Astrocyte (in vitro differentiated cells and primary cell): ENCODE data around the gene CAMKMT. TPM values are rescaled to one million over a fixed set of nuclear protein-coding genes. Genes with fewer than 3 reads are reported as not detected.
"Not testable (repeated sequence)": the region's sequence is repeated elsewhere in the genome, so short reads cannot be mapped to it uniquely, and the experiment has no call there.

ENCODE experiments used
- DNase-seq: peaks from one replicate; pipeline ENCODE4 v3.0.0-alpha.2; 2010; ENCODE audit warnings: low read depth
- FAIRE-seq: peaks from 2 replicates; lab custom pipeline; 2011; peaks lifted over from hg19 to GRCh38; lab: Jason Lieb, UNC
- H2AFZ ChIP-seq: 2 replicates; pipeline ENCODE4 v1.6.0; 2012; ENCODE audit warnings: low read depth, low read length, inconsistent platforms
- H3K27ac ChIP-seq: 2 replicates; pipeline ENCODE4 v1.5.1; 2011; ENCODE audit warnings: low read depth, low read length, inconsistent platforms
- H3K27me3 ChIP-seq: 2 replicates; pipeline ENCODE4 v1.6.0; 2011; ENCODE audit warnings: low read length, inconsistent platforms; ENCODE audit not compliant: insufficient read depth
- H3K36me3 ChIP-seq: 2 replicates; pipeline ENCODE4 v1.5.1; 2011; ENCODE audit warnings: low read length, inconsistent platforms; ENCODE audit not compliant: insufficient read depth
- H3K4me1 ChIP-seq: 2 replicates; pipeline ENCODE4 v1.5.1; 2011; ENCODE audit warnings: low read length, inconsistent platforms; ENCODE audit not compliant: insufficient read depth
- H3K4me2 ChIP-seq: 2 replicates; pipeline ENCODE4 v1.6.0; 2012; ENCODE audit warnings: low read length, inconsistent platforms
- H3K4me3 ChIP-seq: 2 replicates; pipeline ENCODE4 v1.5.1; 2011; ENCODE audit warnings: low read depth, mild to moderate bottlenecking, low read length, inconsistent platforms; ENCODE audit not compliant: insufficient read depth
- H3K79me2 ChIP-seq: 2 replicates; pipeline ENCODE4 v1.6.0; 2012; ENCODE audit warnings: mild to moderate bottlenecking, low read length, inconsistent platforms; ENCODE audit not compliant: insufficient read depth
- H3K9ac ChIP-seq: 2 replicates; pipeline ENCODE4 v1.6.0; 2012; ENCODE audit warnings: mild to moderate bottlenecking, low read length, inconsistent platforms
- H3K9me3 ChIP-seq: 2 replicates; pipeline ENCODE4 v1.5.1; 2012; ENCODE audit warnings: low read depth, mild to moderate bottlenecking, low read length, inconsistent platforms; ENCODE audit not compliant: insufficient read depth
- H4K20me1 ChIP-seq: 2 replicates; pipeline ENCODE4 v1.6.0; 2012; ENCODE audit warnings: low read length, inconsistent platforms; ENCODE audit not compliant: insufficient read depth
- H3K27ac Mint-ChIP-seq: one replicate; pipeline ENCODE4 v1.8.0; 2021; ENCODE audit warnings: mild to moderate bottlenecking, mixed read lengths; ENCODE audit not compliant: unreplicated experiment
- H3K27me3 Mint-ChIP-seq: one replicate; pipeline ENCODE4 v1.8.0; 2021; ENCODE audit warnings: low read depth, mixed read lengths; ENCODE audit not compliant: unreplicated experiment
- H3K36me3 Mint-ChIP-seq: one replicate; pipeline ENCODE4 v1.8.0; 2021; ENCODE audit warnings: low read depth, mixed read lengths; ENCODE audit not compliant: unreplicated experiment
- H3K4me1 Mint-ChIP-seq: one replicate; pipeline ENCODE4 v1.8.0; 2021; ENCODE audit warnings: low read depth, mixed read lengths; ENCODE audit not compliant: unreplicated experiment
- H3K4me3 Mint-ChIP-seq: one replicate; pipeline ENCODE4 v1.8.0; 2021; ENCODE audit warnings: mild to moderate bottlenecking, moderate library complexity, mixed read lengths; ENCODE audit not compliant: unreplicated experiment
- H3K9me3 Mint-ChIP-seq: one replicate; pipeline ENCODE4 v1.8.0; 2021; ENCODE audit warnings: mild to moderate bottlenecking, mixed read lengths; ENCODE audit not compliant: unreplicated experiment
- CTCF ChIP-seq: IDR thresholded peaks from 2 replicates; pipeline ENCODE4 v1.5.1; 2011; ENCODE audit warnings: low read depth, mild to moderate bottlenecking, inconsistent platforms, low read length, moderate library complexity; ENCODE audit not compliant: insufficient read depth
- EZH2 ChIP-seq: IDR thresholded peaks from 2 replicates; pipeline ENCODE4 v1.6.1; 2012; ENCODE audit warnings: mild to moderate bottlenecking, low read length, inconsistent platforms; ENCODE audit not compliant: insufficient read depth
- total RNA-seq: library from RNA; stranded (reverse); gene quantifications from 2 replicates; pipeline ENCODE4 v1.2.1, GENCODE V29; 2021

Gene CAMKMT
- total RNA-seq, 1 donor from 2014 or later, result 9.3 TPM

- no peaks in the 10 kb centered on the region for H3K36me3 Mint-ChIP-seq
- Histone ChIP-seq H2AFZ (no peak overlapping the region), H3K4me2 (no peak overlapping the region), H3K4me1 (no peaks in the 10 kb centered on the region), H3K27ac (no peak overlapping the region), H3K9me3 (no peaks in the 10 kb centered on the region), H3K4me3 (no peak overlapping the region), H4K20me1 (no peaks in the 10 kb centered on the region), H3K9ac (no peak overlapping the region), H3K36me3 (no peaks in the 10 kb centered on the region), H3K27me3 (no peaks in the 10 kb centered on the region), H3K79me2 (no peaks in the 10 kb centered on the region)
- FAIRE-seq (no peak), DNase-seq (no peak)
- TF ChIP-seq EZH2 (no peak), CTCF (no peak)
- H3K27me3 Mint-ChIP-seq, result no peaks in the 10 kb centered on the region
- H3K9me3 Mint-ChIP-seq, result no peaks in the 10 kb centered on the region
- peaks cover 5% of the 10 kb centered on the region for H3K4me1 Mint-ChIP-seq
- no peak overlapping the region for H3K27ac Mint-ChIP-seq
- no peak overlapping the region for H3K4me3 Mint-ChIP-seq
These were observed 15.7 kb downstream of the CAMKMT start for GRCh38 chr2:44377486-44377885.

GRCh38 chr2:44385226-44385625, 23.5 kb downstream of the CAMKMT start:
- not testable (repeated sequence) for H3K4me1 ChIP-seq, DNase-seq, H2AFZ ChIP-seq, H3K4me3 ChIP-seq, H3K79me2 ChIP-seq, H3K27me3 Mint-ChIP-seq, H3K9ac ChIP-seq, H3K4me2 ChIP-seq, H3K27me3 ChIP-seq, FAIRE-seq, H3K9me3 Mint-ChIP-seq, H3K27ac Mint-ChIP-seq, H3K4me1 Mint-ChIP-seq, H3K27ac ChIP-seq, H3K36me3 ChIP-seq, H3K9me3 ChIP-seq, H4K20me1 ChIP-seq, H3K4me3 Mint-ChIP-seq
- H3K36me3 Mint-ChIP-seq, result peaks cover 10% of the 10 kb centered on the region

- H3K4me2 ChIP-seq, result no peak overlapping the region
- no peak for DNase-seq
- H3K4me1 ChIP-seq, result no peaks in the 10 kb centered on the region
- no peak overlapping the region for H3K27ac Mint-ChIP-seq
- H3K79me2 ChIP-seq, result no peaks in the 10 kb centered on the region
- no peak overlapping the region for H3K4me3 ChIP-seq
- no peak overlapping the region for H3K27ac ChIP-seq
- no peaks in the 10 kb centered on the region for H4K20me1 ChIP-seq
- no peaks in the 10 kb centered on the region for H3K4me1 Mint-ChIP-seq
- H3K4me3 Mint-ChIP-seq, result no peak overlapping the region
- no peaks in the 10 kb centered on the region for H3K9me3 ChIP-seq
- no peaks in the 10 kb centered on the region for H3K27me3 Mint-ChIP-seq
- H3K36me3 ChIP-seq, result no peaks in the 10 kb centered on the region
- no peak overlapping the region for H3K9ac ChIP-seq
- peaks cover 5% of the 10 kb centered on the region for H3K36me3 Mint-ChIP-seq
- no peak overlapping the region for H2AFZ ChIP-seq
- H3K9me3 Mint-ChIP-seq, result peaks cover 2% of the 10 kb centered on the region
- no peak for TF ChIP-seq EZH2
- FAIRE-seq, result no peak
- H3K27me3 ChIP-seq, result no peaks in the 10 kb centered on the region
These were observed 27.1 kb downstream of the CAMKMT start for GRCh38 chr2:44388877-44389276.

GRCh38 chr2:44389895-44390294, 28.1 kb downstream of the CAMKMT start:
- H3K4me2 ChIP-seq, result no peak overlapping the region
- no peaks in the 10 kb centered on the region for H3K4me1 Mint-ChIP-seq
- FAIRE-seq, result no peak

More at GRCh38 chr2:44389895-44390294, 28.1 kb downstream of the CAMKMT start:
- Histone ChIP-seq H3K4me1 (no peaks in the 10 kb centered on the region), H4K20me1 (no peaks in the 10 kb centered on the region), H3K36me3 (no peaks in the 10 kb centered on the region), H3K27ac (no peak overlapping the region), H3K79me2 (no peaks in the 10 kb centered on the region), H3K9me3 (no peaks in the 10 kb centered on the region), H2AFZ (no peak overlapping the region), H3K4me3 (no peak overlapping the region), H3K27me3 (no peaks in the 10 kb centered on the region), H3K9ac (no peak overlapping the region)
- Mint-ChIP-seq H3K27me3 (no peaks in the 10 kb centered on the region), H3K27ac (no peak overlapping the region), H3K9me3 (peaks cover 2% of the 10 kb centered on the region), H3K4me3 (no peak overlapping the region), H3K36me3 (no peaks in the 10 kb centered on the region)
- no peak for DNase-seq
- TF ChIP-seq EZH2 (no peak), CTCF (no peak)
